NB4 (cell line): Measurements from ENCODE around the gene SART3.

ENCODE experiments used
- MYC ChIP-seq: IDR thresholded peaks from 2 replicates; pipeline ENCODE4 v1.6.1; 2011; ENCODE audit warnings: low read depth, low read length
- POLR2A ChIP-seq: IDR thresholded peaks from 2 replicates; pipeline ENCODE4 v1.6.1; 2011; ENCODE audit warnings: mild to moderate bottlenecking; ENCODE audit not compliant: insufficient read length; ENCODE audit errors: extremely low read depth
- TF ChIP-seq, protein P1 (sequence below): IDR thresholded peaks from one replicate; pipeline ENCODE4 v1.5.1; 2012; ENCODE audit warnings: low read depth, low read length

DNA sequence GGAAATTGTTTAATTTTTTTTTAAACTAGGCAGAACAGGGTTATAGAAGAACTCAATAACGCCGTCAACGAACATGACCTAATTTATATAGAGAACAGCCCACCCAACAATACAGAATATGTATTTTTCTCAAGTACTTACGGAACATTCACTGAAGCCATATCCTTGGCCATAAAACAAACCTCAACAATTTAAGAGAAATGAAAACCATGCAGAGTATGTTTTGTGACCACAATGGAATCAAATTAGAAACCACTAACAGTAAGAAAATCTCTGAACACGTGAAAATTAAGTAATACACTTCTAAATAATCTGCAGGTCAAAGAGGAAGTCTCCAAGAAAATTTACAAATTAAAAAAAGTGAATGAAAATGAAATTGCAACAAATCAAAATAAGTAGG lies 9.4 kb downstream of the SART3 start:
- no peak for TF ChIP-seq POLR2A
- TF ChIP-seq, protein P1, sequence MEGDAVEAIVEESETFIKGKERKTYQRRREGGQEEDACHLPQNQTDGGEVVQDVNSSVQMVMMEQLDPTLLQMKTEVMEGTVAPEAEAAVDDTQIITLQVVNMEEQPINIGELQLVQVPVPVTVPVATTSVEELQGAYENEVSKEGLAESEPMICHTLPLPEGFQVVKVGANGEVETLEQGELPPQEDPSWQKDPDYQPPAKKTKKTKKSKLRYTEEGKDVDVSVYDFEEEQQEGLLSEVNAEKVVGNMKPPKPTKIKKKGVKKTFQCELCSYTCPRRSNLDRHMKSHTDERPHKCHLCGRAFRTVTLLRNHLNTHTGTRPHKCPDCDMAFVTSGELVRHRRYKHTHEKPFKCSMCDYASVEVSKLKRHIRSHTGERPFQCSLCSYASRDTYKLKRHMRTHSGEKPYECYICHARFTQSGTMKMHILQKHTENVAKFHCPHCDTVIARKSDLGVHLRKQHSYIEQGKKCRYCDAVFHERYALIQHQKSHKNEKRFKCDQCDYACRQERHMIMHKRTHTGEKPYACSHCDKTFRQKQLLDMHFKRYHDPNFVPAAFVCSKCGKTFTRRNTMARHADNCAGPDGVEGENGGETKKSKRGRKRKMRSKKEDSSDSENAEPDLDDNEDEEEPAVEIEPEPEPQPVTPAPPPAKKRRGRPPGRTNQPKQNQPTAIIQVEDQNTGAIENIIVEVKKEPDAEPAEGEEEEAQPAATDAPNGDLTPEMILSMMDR: no peak
- no peak for TF ChIP-seq MYC
